Rectal smooth muscle tissue (tissue), 1 donor: Measurements from ENCODE around the gene LPIN2.
"Not testable (repeated sequence)": the region's sequence is repeated elsewhere in the genome, so short reads cannot be mapped to it uniquely, and the experiment has no call there.

Experiments
- H3K27ac ChIP-seq: one replicate; pipeline ENCODE4 v1.7.0; 2013; ENCODE audit warnings: low read depth, low read length, inconsistent platforms
- H3K27me3 ChIP-seq: one replicate; pipeline ENCODE4 v1.7.0; 2013; ENCODE audit warnings: low read length; ENCODE audit not compliant: control insufficient read depth, insufficient read depth
- H3K36me3 ChIP-seq: one replicate; pipeline ENCODE4 v1.7.0; 2013; ENCODE audit warnings: low read length; ENCODE audit not compliant: control insufficient read depth, insufficient read depth
- H3K4me1 ChIP-seq: one replicate; pipeline ENCODE4 v1.7.0; 2013; ENCODE audit warnings: low read length; ENCODE audit not compliant: control insufficient read depth, insufficient read depth
- H3K4me3 ChIP-seq: one replicate; pipeline ENCODE4 v1.7.0; 2013; ENCODE audit warnings: low read length
- H3K9ac ChIP-seq: one replicate; pipeline ENCODE4 v1.7.0; 2013; ENCODE audit warnings: low read length

The LPIN2 gene

GRCh38 chr18:3053081-3053480 is 40.1 kb upstream of the LPIN2 start:
- Histone ChIP-seq H3K27me3 (no peaks in the 10 kb centered on the region), H3K9ac (no peak overlapping the region), H3K36me3 (no peaks in the 10 kb centered on the region), H3K27ac (no peak overlapping the region), H3K4me3 (no peak overlapping the region), H3K4me1 (no peaks in the 10 kb centered on the region)

GRCh38 chr18:3052411-3052758 is 39.4 kb upstream of the LPIN2 start:
- Histone ChIP-seq H3K9ac (no peak overlapping the region), H3K4me1 (no peaks in the 10 kb centered on the region), H3K27me3 (no peaks in the 10 kb centered on the region), H3K27ac (no peak overlapping the region), H3K36me3 (no peaks in the 10 kb centered on the region), H3K4me3 (peak overlapping the region; percentile 40)

- no peaks in the 10 kb centered on the region for H3K4me1 ChIP-seq
- H3K9ac ChIP-seq = no peak overlapping the region
Observed at GRCh38 chr18:3051718-3052410, 38.9 kb upstream of the LPIN2 start.

GRCh38 chr18:3049897-3050454 is 37.0 kb upstream of the LPIN2 start:
- H3K27me3 ChIP-seq, H3K9ac ChIP-seq, H3K27ac ChIP-seq, H3K4me3 ChIP-seq, H3K36me3 ChIP-seq, H3K4me1 ChIP-seq: not testable (repeated sequence)

More at GRCh38 chr18:3051718-3052410, 38.9 kb upstream of the LPIN2 start:
- H3K36me3 ChIP-seq = no peaks in the 10 kb centered on the region
- no peak overlapping the region for H3K4me3 ChIP-seq
- no peaks in the 10 kb centered on the region for H3K27me3 ChIP-seq
- no peak overlapping the region for H3K27ac ChIP-seq

GRCh38 chr18:3048820-3049349 is 35.9 kb upstream of the LPIN2 start:
- H3K27ac ChIP-seq = no peak overlapping the region
- no peaks in the 10 kb centered on the region for H3K36me3 ChIP-seq
- no peaks in the 10 kb centered on the region for H3K27me3 ChIP-seq
- no peak overlapping the region for H3K4me3 ChIP-seq
- H3K4me1 ChIP-seq = no peaks in the 10 kb centered on the region
- H3K9ac ChIP-seq = no peak overlapping the region

GRCh38 chr18:3048121-3048520 is 35.2 kb upstream of the LPIN2 start:
- no peaks in the 10 kb centered on the region for H3K27me3 ChIP-seq
- no peak overlapping the region for H3K4me3 ChIP-seq
- H3K4me1 ChIP-seq = no peaks in the 10 kb centered on the region
- no peak overlapping the region for H3K9ac ChIP-seq
- H3K36me3 ChIP-seq = no peaks in the 10 kb centered on the region
- H3K27ac ChIP-seq = no peak overlapping the region

- Histone ChIP-seq H3K27ac (no peak overlapping the region), H3K27me3 (no peaks in the 10 kb centered on the region), H3K9ac (no peak overlapping the region), H3K4me1 (no peaks in the 10 kb centered on the region), H3K36me3 (no peaks in the 10 kb centered on the region), H3K4me3 (no peak overlapping the region)
Observed at GRCh38 chr18:3046216-3046808, 33.4 kb upstream of the LPIN2 start.

GRCh38 chr18:3044931-3045698 is 32.2 kb upstream of the LPIN2 start:
- H3K4me3 ChIP-seq = no peak overlapping the region
- H3K36me3 ChIP-seq = no peaks in the 10 kb centered on the region
- no peak overlapping the region for H3K9ac ChIP-seq

GRCh38 chr18:3042379-3042778 is 29.4 kb upstream of the LPIN2 start:
- no peaks in the 10 kb centered on the region for H3K27me3 ChIP-seq
- H3K36me3 ChIP-seq = no peaks in the 10 kb centered on the region
- no peak overlapping the region for H3K9ac ChIP-seq
- H3K4me1 ChIP-seq = no peaks in the 10 kb centered on the region
- no peak overlapping the region for H3K4me3 ChIP-seq
- H3K27ac ChIP-seq = no peak overlapping the region

More at GRCh38 chr18:3044931-3045698, 32.2 kb upstream of the LPIN2 start:
- Histone ChIP-seq H3K27ac (no peak overlapping the region), H3K27me3 (no peaks in the 10 kb centered on the region), H3K4me1 (no peaks in the 10 kb centered on the region)

- H3K4me1 ChIP-seq = no peaks in the 10 kb centered on the region
- no peaks in the 10 kb centered on the region for H3K27me3 ChIP-seq
- no peaks in the 10 kb centered on the region for H3K36me3 ChIP-seq
- no peak overlapping the region for H3K9ac ChIP-seq
- H3K27ac ChIP-seq = no peak overlapping the region
- no peak overlapping the region for H3K4me3 ChIP-seq
Observed at GRCh38 chr18:3041843-3042242, 28.9 kb upstream of the LPIN2 start.

GRCh38 chr18:3040881-3041280 is 27.9 kb upstream of the LPIN2 start:
- H3K4me1 ChIP-seq = no peaks in the 10 kb centered on the region
- no peak overlapping the region for H3K9ac ChIP-seq
- no peaks in the 10 kb centered on the region for H3K36me3 ChIP-seq
- H3K27ac ChIP-seq = no peak overlapping the region
- H3K4me3 ChIP-seq = no peak overlapping the region
- no peaks in the 10 kb centered on the region for H3K27me3 ChIP-seq

GRCh38 chr18:3040173-3040572 is 27.2 kb upstream of the LPIN2 start:
- no peaks in the 10 kb centered on the region for H3K4me1 ChIP-seq
- no peak overlapping the region for H3K4me3 ChIP-seq

More at GRCh38 chr18:3040173-3040572, 27.2 kb upstream of the LPIN2 start:
- Histone ChIP-seq H3K27ac (no peak overlapping the region), H3K27me3 (no peaks in the 10 kb centered on the region), H3K36me3 (no peaks in the 10 kb centered on the region), H3K9ac (no peak overlapping the region)
